ENCODE measurements around the gene ARID1B.

The ARID1B gene

GRCh38 chr6:156901309-156902019 is 124.3 kb downstream of the ARID1B start:
- no peaks in the 10 kb centered on the region for H3K27me3 ChIP-seq (ENCODE audit: insufficient read depth, low read length)
- H3K27ac ChIP-seq (ENCODE audit: low read depth, low read length): no peak overlapping the region
- H2AFZ ChIP-seq (ENCODE audit: insufficient read depth, low read length, poor library complexity): no peak overlapping the region
- no peak overlapping the region for H2AK5ac ChIP-seq (ENCODE audit: low read length)
- no peaks in the 10 kb centered on the region for H3K79me1 ChIP-seq (ENCODE audit: low read length)
- no peak overlapping the region for H4K91ac ChIP-seq (ENCODE audit: low read depth, low read length)
- no peaks in the 10 kb centered on the region for H3K9me3 ChIP-seq (ENCODE audit: insufficient read depth, low read depth, low read length)
- H3K4me3 ChIP-seq (ENCODE audit: low read depth, low read length): no peak overlapping the region
- no peak overlapping the region for H3K9ac ChIP-seq (ENCODE audit: low read length)
- peaks cover 2 to 3% of the 10 kb centered on the region in 2 experiments for H3K36me3 ChIP-seq (ENCODE audit: control insufficient read depth in 1 of 2, insufficient read depth in 2 of 2, low read length in 2 of 2)
- no peak overlapping the region for H3K4me2 ChIP-seq (ENCODE audit: low read length)
- no CpG with 5 or more reads among the region's 9 CpGs for WGBS (ENCODE audit: extremely low coverage, insufficient coverage, insufficient read length)
- no peak overlapping the region for H2BK12ac ChIP-seq (ENCODE audit: low read length)
- no peak for DNase-seq
- H3K79me2 ChIP-seq (ENCODE audit: control insufficient read depth, insufficient read depth, low read length, poor library complexity): no peaks in the 10 kb centered on the region
- H3K4me1 ChIP-seq (ENCODE audit: control insufficient read depth in 1 of 2, insufficient read depth in 2 of 2, low read length in 2 of 2): peaks cover 0 to 3% of the 10 kb centered on the region in 2 experiments
- H3K14ac ChIP-seq (ENCODE audit: low read length): no peak overlapping the region
- no peak overlapping the region for H2BK120ac ChIP-seq (ENCODE audit: insufficient read depth, low read length, poor library complexity)
- H4K12ac ChIP-seq (ENCODE audit: low read depth, low read length): peak overlapping the region; percentile 62
- H3K4ac ChIP-seq (ENCODE audit: low read depth, low read length): peak overlapping the region; percentile 69
- no peak overlapping the region for H3K23ac ChIP-seq (ENCODE audit: low read length)
- H3K18ac ChIP-seq (ENCODE audit: low read length): no peak overlapping the region
- no peak overlapping the region for H4K8ac ChIP-seq (ENCODE audit: low read depth, low read length)
- no peak overlapping the region for H2BK5ac ChIP-seq (ENCODE audit: low read depth, low read length, poor library complexity)

GRCh38 chr6:156902782-156903181 is 125.6 kb downstream of the ARID1B start:
- Histone ChIP-seq H3K4me1 (ENCODE audit: control insufficient read depth in 1 of 2, insufficient read depth in 2 of 2, low read length in 2 of 2) (peaks cover 0 to 3% of the 10 kb centered on the region in 2 experiments), H2BK5ac (ENCODE audit: low read depth, low read length, poor library complexity) (no peak overlapping the region), H4K8ac (ENCODE audit: low read depth, low read length) (no peak overlapping the region), H3K14ac (ENCODE audit: low read length) (no peak overlapping the region), H3K9ac (ENCODE audit: low read length) (no peak overlapping the region), H3K36me3 (ENCODE audit: control insufficient read depth in 1 of 2, insufficient read depth in 2 of 2, low read length in 2 of 2) (peaks cover 2 to 3% of the 10 kb centered on the region in 2 experiments), H4K91ac (ENCODE audit: low read depth, low read length) (no peak overlapping the region), H2AFZ (ENCODE audit: insufficient read depth, low read length, poor library complexity) (no peak overlapping the region), H3K18ac (ENCODE audit: low read length) (no peak overlapping the region), H3K4ac (ENCODE audit: low read depth, low read length) (no peak overlapping the region), H3K9me3 (ENCODE audit: insufficient read depth, low read depth, low read length) (no peaks in the 10 kb centered on the region), H3K79me1 (ENCODE audit: low read length) (no peaks in the 10 kb centered on the region), H3K27ac (ENCODE audit: low read depth, low read length) (no peak overlapping the region), H2BK120ac (ENCODE audit: insufficient read depth, low read length, poor library complexity) (no peak overlapping the region), H3K23ac (ENCODE audit: low read length) (no peak overlapping the region), H4K12ac (ENCODE audit: low read depth, low read length) (no peak overlapping the region), H3K27me3 (ENCODE audit: insufficient read depth, low read length) (no peaks in the 10 kb centered on the region), H2BK12ac (ENCODE audit: low read length) (no peak overlapping the region), H3K4me3 (ENCODE audit: low read depth, low read length) (no peak overlapping the region), H3K4me2 (ENCODE audit: low read length) (no peak overlapping the region), H2AK5ac (ENCODE audit: low read length) (no peak overlapping the region), H3K79me2 (ENCODE audit: control insufficient read depth, insufficient read depth, low read length, poor library complexity) (no peaks in the 10 kb centered on the region)
- no peak for DNase-seq
- no CpG with 5 or more reads among the region's 1 CpG for WGBS (ENCODE audit: extremely low coverage, insufficient coverage, insufficient read length)

- no peak overlapping the region for H4K8ac ChIP-seq (ENCODE audit: low read depth, low read length)
- H2BK120ac ChIP-seq (ENCODE audit: insufficient read depth, low read length, poor library complexity): no peak overlapping the region
- no peaks in the 10 kb centered on the region for H3K9me3 ChIP-seq (ENCODE audit: insufficient read depth, low read depth, low read length)
- H3K4ac ChIP-seq (ENCODE audit: low read depth, low read length): no peak overlapping the region
- H3K4me1 ChIP-seq (ENCODE audit: control insufficient read depth in 1 of 2, insufficient read depth in 2 of 2, low read length in 2 of 2): peaks cover 0 to under 1% of the 10 kb centered on the region in 2 experiments
- H3K79me1 ChIP-seq (ENCODE audit: low read length): no peaks in the 10 kb centered on the region
- H3K18ac ChIP-seq (ENCODE audit: low read length): no peak overlapping the region
- peaks cover 2 to 5% of the 10 kb centered on the region in 2 experiments for H3K36me3 ChIP-seq (ENCODE audit: control insufficient read depth in 1 of 2, insufficient read depth in 2 of 2, low read length in 2 of 2)
- H3K27ac ChIP-seq (ENCODE audit: low read depth, low read length): no peak overlapping the region
- no peak overlapping the region for H4K12ac ChIP-seq (ENCODE audit: low read depth, low read length)
- peak overlapping the region; percentile 99 for H3K23ac ChIP-seq (ENCODE audit: low read length)
- H4K91ac ChIP-seq (ENCODE audit: low read depth, low read length): no peak overlapping the region
- H2AK5ac ChIP-seq (ENCODE audit: low read length): no peak overlapping the region
- H3K14ac ChIP-seq (ENCODE audit: low read length): no peak overlapping the region
- no peak overlapping the region for H2BK12ac ChIP-seq (ENCODE audit: low read length)
- WGBS (ENCODE audit: extremely low coverage, insufficient coverage, insufficient read length): no CpG with 5 or more reads among the region's 2 CpGs
- no peak overlapping the region for H2BK5ac ChIP-seq (ENCODE audit: low read depth, low read length, poor library complexity)
- H3K4me2 ChIP-seq (ENCODE audit: low read length): no peak overlapping the region
- H3K27me3 ChIP-seq (ENCODE audit: insufficient read depth, low read length): no peaks in the 10 kb centered on the region
- no peak overlapping the region for H2AFZ ChIP-seq (ENCODE audit: insufficient read depth, low read length, poor library complexity)
- peak in 1 of 2 donors; percentile 28 for DNase-seq
- H3K9ac ChIP-seq (ENCODE audit: low read length): peak overlapping the region; percentile 25
- no peak overlapping the region for H3K4me3 ChIP-seq (ENCODE audit: low read depth, low read length)
- H3K79me2 ChIP-seq (ENCODE audit: control insufficient read depth, insufficient read depth, low read length, poor library complexity): no peaks in the 10 kb centered on the region
These were observed 127.2 kb downstream of the ARID1B start for GRCh38 chr6:156904176-156904967.

GRCh38 chr6:156905801-156906200 is 128.6 kb downstream of the ARID1B start:
- no peak overlapping the region for H3K23ac ChIP-seq (ENCODE audit: low read length)
- no peak overlapping the region for H2BK12ac ChIP-seq (ENCODE audit: low read length)
- H3K4me3 ChIP-seq (ENCODE audit: low read depth, low read length): no peak overlapping the region
- no peak overlapping the region for H2AK5ac ChIP-seq (ENCODE audit: low read length)
- no peak overlapping the region for H4K8ac ChIP-seq (ENCODE audit: low read depth, low read length)
- H4K91ac ChIP-seq (ENCODE audit: low read depth, low read length): no peak overlapping the region
- no peak overlapping the region for H3K4me2 ChIP-seq (ENCODE audit: low read length)
- no peaks in the 10 kb centered on the region for H3K79me2 ChIP-seq (ENCODE audit: control insufficient read depth, insufficient read depth, low read length, poor library complexity)
- no peak overlapping the region for H3K14ac ChIP-seq (ENCODE audit: low read length)
- H3K9me3 ChIP-seq (ENCODE audit: insufficient read depth, low read depth, low read length): no peaks in the 10 kb centered on the region
- no peak overlapping the region for H4K12ac ChIP-seq (ENCODE audit: low read depth, low read length)
- H2AFZ ChIP-seq (ENCODE audit: insufficient read depth, low read length, poor library complexity): no peak overlapping the region
- no peak overlapping the region for H3K27ac ChIP-seq (ENCODE audit: low read depth, low read length)
- no peak overlapping the region for H2BK5ac ChIP-seq (ENCODE audit: low read depth, low read length, poor library complexity)
- no peak overlapping the region for H2BK120ac ChIP-seq (ENCODE audit: insufficient read depth, low read length, poor library complexity)
- no peak for DNase-seq
- H3K27me3 ChIP-seq (ENCODE audit: insufficient read depth, low read length): no peaks in the 10 kb centered on the region
- no peak overlapping the region for H3K9ac ChIP-seq (ENCODE audit: low read length)
- no CpG with 5 or more reads among the region's 1 CpG for WGBS (ENCODE audit: extremely low coverage, insufficient coverage, insufficient read length)
- H3K79me1 ChIP-seq (ENCODE audit: low read length): no peaks in the 10 kb centered on the region
- no peak overlapping the region for H3K4ac ChIP-seq (ENCODE audit: low read depth, low read length)
- H3K4me1 ChIP-seq (ENCODE audit: control insufficient read depth in 1 of 2, insufficient read depth in 2 of 2, low read length in 2 of 2): no peaks in the 10 kb centered on the region
- no peak overlapping the region for H3K18ac ChIP-seq (ENCODE audit: low read length)
- H3K36me3 ChIP-seq (ENCODE audit: control insufficient read depth in 1 of 2, insufficient read depth in 2 of 2, low read length in 2 of 2): peaks cover 2 to 5% of the 10 kb centered on the region in 2 experiments

Measured in trophoblast cell (in vitro differentiated cells and primary cell).